ENCODE data around the gene ABL2.

DNA sequence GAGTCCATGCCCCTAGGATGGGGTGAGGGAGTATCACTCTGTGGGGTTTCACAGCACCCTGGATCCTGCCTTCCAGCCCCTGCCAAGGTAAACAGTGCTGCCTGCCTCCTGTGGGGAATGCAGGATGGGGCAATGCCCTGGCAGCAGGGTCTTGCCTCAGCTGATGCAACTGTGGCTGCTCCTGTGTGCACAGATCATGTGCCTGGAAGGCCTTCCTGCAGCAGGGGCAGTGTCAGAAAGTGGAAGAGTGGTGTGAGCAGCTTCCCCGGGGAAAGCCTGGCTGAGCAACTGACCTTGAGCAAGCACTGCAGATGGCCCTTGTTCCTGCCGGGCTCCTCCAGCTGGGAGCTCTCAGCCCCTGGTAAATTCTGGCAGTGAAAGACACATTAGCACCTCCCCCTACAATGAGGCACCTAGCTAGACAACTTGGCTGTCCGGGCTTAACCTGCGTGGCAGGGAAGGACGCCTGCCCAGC lies 137.7 kb downstream of the ABL2 start:
- TF ChIP-seq, protein P1, sequence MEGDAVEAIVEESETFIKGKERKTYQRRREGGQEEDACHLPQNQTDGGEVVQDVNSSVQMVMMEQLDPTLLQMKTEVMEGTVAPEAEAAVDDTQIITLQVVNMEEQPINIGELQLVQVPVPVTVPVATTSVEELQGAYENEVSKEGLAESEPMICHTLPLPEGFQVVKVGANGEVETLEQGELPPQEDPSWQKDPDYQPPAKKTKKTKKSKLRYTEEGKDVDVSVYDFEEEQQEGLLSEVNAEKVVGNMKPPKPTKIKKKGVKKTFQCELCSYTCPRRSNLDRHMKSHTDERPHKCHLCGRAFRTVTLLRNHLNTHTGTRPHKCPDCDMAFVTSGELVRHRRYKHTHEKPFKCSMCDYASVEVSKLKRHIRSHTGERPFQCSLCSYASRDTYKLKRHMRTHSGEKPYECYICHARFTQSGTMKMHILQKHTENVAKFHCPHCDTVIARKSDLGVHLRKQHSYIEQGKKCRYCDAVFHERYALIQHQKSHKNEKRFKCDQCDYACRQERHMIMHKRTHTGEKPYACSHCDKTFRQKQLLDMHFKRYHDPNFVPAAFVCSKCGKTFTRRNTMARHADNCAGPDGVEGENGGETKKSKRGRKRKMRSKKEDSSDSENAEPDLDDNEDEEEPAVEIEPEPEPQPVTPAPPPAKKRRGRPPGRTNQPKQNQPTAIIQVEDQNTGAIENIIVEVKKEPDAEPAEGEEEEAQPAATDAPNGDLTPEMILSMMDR (IDR thresholded peaks at IDR 0.05; ENCODE audit: extremely low read depth in 1 of 2, insufficient read depth in 1 of 2, low read depth in 1 of 2, low read length in 2 of 2), result no peak
- no peak for TF ChIP-seq EZH2 (IDR thresholded peaks at IDR 0.05; ENCODE audit: borderline replicate concordance, low read depth, low read length, severe bottlenecking)
- TF ChIP-seq POLR2A (IDR thresholded peaks at IDR 0.05; ENCODE audit: low read depth, low read length), result no peak
- TF ChIP-seq, protein P2, sequence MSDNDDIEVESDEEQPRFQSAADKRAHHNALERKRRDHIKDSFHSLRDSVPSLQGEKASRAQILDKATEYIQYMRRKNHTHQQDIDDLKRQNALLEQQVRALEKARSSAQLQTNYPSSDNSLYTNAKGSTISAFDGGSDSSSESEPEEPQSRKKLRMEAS (IDR thresholded peaks at IDR 0.05; ENCODE audit: insufficient read depth, insufficient read length), result no peak
- no peak for TF ChIP-seq POLR2AphosphoS5 (IDR thresholded peaks at IDR 0.05; ENCODE audit: insufficient read depth, low read depth, low read length)
- TF ChIP-seq GATA2 (IDR thresholded peaks at IDR 0.05; ENCODE audit: insufficient read depth, insufficient read length, low read depth, low read length), result no peak
- TF ChIP-seq MYC (IDR thresholded peaks at IDR 0.05; ENCODE audit: low read depth, low read length), result no peak
- TF ChIP-seq JUN (IDR thresholded peaks at IDR 0.05; ENCODE audit: borderline replicate concordance, insufficient read depth, insufficient read length, low read depth), result no peak
- no peak for TF ChIP-seq FOS (IDR thresholded peaks at IDR 0.05; ENCODE audit: borderline replicate concordance, insufficient read depth, low read length)

Data from endothelial cell of umbilical vein (primary cell).